H1 (cell line): ENCODE measurements around the gene CAMK2A. TPM values are rescaled to one million over a fixed set of nuclear protein-coding genes. Genes with fewer than 3 reads are reported as not detected.

ENCODE experiments used
- CTCF ChIA-PET: fragments of 300-600 bp; sonication (Branson Sonifier 250); formaldehyde crosslinking; loops from one replicate; lab custom pipeline; 2021; ENCODE audit not compliant: partially characterized antibody; lab: Charles Lee
- POLR2A ChIA-PET: fragments of 300-600 bp; sonication (Branson Sonifier 250); formaldehyde crosslinking; loops from one replicate; lab custom pipeline; 2021; ENCODE audit warnings: inconsistent platforms; ENCODE audit not compliant: partially characterized antibody; lab: Charles Lee
- DNase-seq, 2 experiments: peaks; one replicate each; pipeline versions ENCODE4 v3.0.0 to v3.0.0-alpha.2; 2010 to 2022; ENCODE audit warnings: low spot score in 2 of 2, low read depth in 1 of 2, mixed read lengths in 1 of 2
- FAIRE-seq: peaks from 2 replicates; lab custom pipeline; 2011; peaks lifted over from hg19 to GRCh38; lab: Jason Lieb, UNC
- H2AFZ ChIP-seq: 2 replicates; pipeline ENCODE4 v1.8.1; 2012; ENCODE audit warnings: low read length, inconsistent platforms
- H2AK5ac ChIP-seq: 2 replicates; pipeline ENCODE4 v1.6.1; 2013; ENCODE audit warnings: low read depth, low read length
- H2BK120ac ChIP-seq: replicated peaks from 2 replicates; pipeline ENCODE3; 2013; ENCODE audit warnings: low read depth, low read length, inconsistent platforms
- H2BK12ac ChIP-seq: 2 replicates; pipeline ENCODE4 v1.6.1; 2013; ENCODE audit warnings: low read depth, low read length
- H2BK15ac ChIP-seq: 2 replicates; pipeline ENCODE4 v1.6.1; 2013; ENCODE audit warnings: low read length
- H2BK20ac ChIP-seq: 2 replicates; pipeline ENCODE4 v1.6.1; 2013; ENCODE audit warnings: low read length
- H2BK5ac ChIP-seq: 2 replicates; pipeline ENCODE4 v1.6.1; 2013; ENCODE audit warnings: low read depth, low read length
- H3K14ac ChIP-seq: 2 replicates; pipeline ENCODE4 v1.6.1; 2013; ENCODE audit warnings: inconsistent platforms; ENCODE audit not compliant: insufficient read length
- H3K18ac ChIP-seq: 2 replicates; pipeline ENCODE4 v1.6.1; 2013; ENCODE audit warnings: low read length; ENCODE audit errors: extremely low read depth
- H3K23ac ChIP-seq: 2 replicates; pipeline ENCODE4 v1.6.1; 2013; ENCODE audit warnings: inconsistent platforms; ENCODE audit not compliant: insufficient read length
- H3K23me2 ChIP-seq: 2 replicates; pipeline ENCODE4 v1.6.1; 2013; ENCODE audit warnings: low read depth, low read length
- H3K27ac ChIP-seq: 2 replicates; pipeline ENCODE4 v1.6.1; 2011; ENCODE audit warnings: low read depth, low read length, inconsistent platforms
- H3K27me3 ChIP-seq, 4 experiments: replicated peaks in 1 of 4; 1 replicate in 1 of 4; 2 replicates in 3 of 4; pipeline versions ENCODE4 v1.6.1 to v1.8.1; 2011 to 2013; ENCODE audit warnings: low read length in 3 of 4, mild to moderate bottlenecking in 3 of 4, inconsistent platforms in 2 of 4, mixed read lengths in 2 of 4, moderate library complexity in 1 of 4; ENCODE audit not compliant: control insufficient read depth in 3 of 4, insufficient read depth in 3 of 4; ENCODE audit errors: extremely low read depth in 1 of 4
- H3K36me3 ChIP-seq, 4 experiments: 2 replicates each; pipeline versions ENCODE4 v1.6.1 to v1.8.1; 2011 to 2013; ENCODE audit warnings: mild to moderate bottlenecking in 4 of 4, low read length in 3 of 4, moderate library complexity in 2 of 4, control low read depth in 1 of 4, inconsistent platforms in 1 of 4; ENCODE audit not compliant: insufficient read depth in 4 of 4, control insufficient read depth in 2 of 4
- H3K4ac ChIP-seq: replicated peaks from 2 replicates; pipeline ENCODE3; 2013; ENCODE audit warnings: low read length, low read depth, mixed read lengths, inconsistent platforms; ENCODE audit not compliant: insufficient read length
- H3K4me1 ChIP-seq, 4 experiments: replicated peaks in 1 of 4; 1 replicate in 1 of 4; 2 replicates in 3 of 4; pipeline versions ENCODE4 v1.6.1 to v1.8.1; 2011 to 2013; ENCODE audit warnings: low read length in 3 of 4, inconsistent platforms in 2 of 4, mixed read lengths in 1 of 4; ENCODE audit not compliant: insufficient read depth in 4 of 4, control insufficient read depth in 3 of 4
- H3K4me2 ChIP-seq, 2 experiments: 2 replicates each; pipeline versions ENCODE4 v1.6.1 to v1.8.1; 2011 to 2013; ENCODE audit warnings: low read depth in 2 of 2, low read length in 2 of 2, control low read depth in 1 of 2, inconsistent platforms in 1 of 2, mild to moderate bottlenecking in 1 of 2; ENCODE audit not compliant: insufficient read depth in 1 of 2
- H3K4me3 ChIP-seq, 4 experiments: fragments of 200-600, 300-600 bp in 1 of 4; sonication (generic), shearing (Covaris generic), sonication (Bioruptor Twin) in 1 of 4; 2 replicates each; pipeline versions ENCODE4 v1.5.1 to v1.8.1; 2011 to 2016; ENCODE audit warnings: low read length in 4 of 4, low read depth in 3 of 4, control low read depth in 2 of 4, inconsistent platforms in 2 of 4, mild to moderate bottlenecking in 2 of 4, mixed read lengths in 1 of 4, moderate library complexity in 1 of 4; ENCODE audit not compliant: insufficient read depth in 2 of 4; ENCODE audit errors: extremely low read depth in 1 of 4
- H3K56ac ChIP-seq: replicated peaks from 2 replicates; pipeline ENCODE3; 2013; ENCODE audit warnings: low read depth, mild to moderate bottlenecking, mixed read lengths, low read length, inconsistent platforms; ENCODE audit not compliant: insufficient read length
- H3K79me1 ChIP-seq: 2 replicates; pipeline ENCODE4 v1.6.1; 2013; ENCODE audit warnings: low read depth, low read length, control low read depth
- H3K79me2 ChIP-seq, 2 experiments: 2 replicates each; pipeline versions ENCODE4 v1.6.1 to v1.8.1; 2012 to 2013; ENCODE audit warnings: low read length in 2 of 2, mild to moderate bottlenecking in 2 of 2, inconsistent platforms in 1 of 2; ENCODE audit not compliant: insufficient read depth in 2 of 2, control insufficient read depth in 1 of 2
- H3K9ac ChIP-seq, 4 experiments: replicated peaks in 1 of 4; 1 replicate in 1 of 4; 2 replicates in 3 of 4; pipeline versions ENCODE4 v1.6.1 to v1.8.1; 2011 to 2013; ENCODE audit warnings: low read depth in 3 of 4, low read length in 3 of 4, control low read depth in 2 of 4, mild to moderate bottlenecking in 2 of 4, moderate library complexity in 2 of 4, inconsistent platforms in 1 of 4; ENCODE audit errors: extremely low read depth in 1 of 4
- H3K9me3 ChIP-seq, 2 experiments: 2 replicates each; pipeline versions ENCODE4 v1.6.1 to v1.8.1; 2012 to 2013; ENCODE audit warnings: mild to moderate bottlenecking in 2 of 2, moderate library complexity in 2 of 2, control low read depth in 1 of 2, inconsistent platforms in 1 of 2, low read depth in 1 of 2, low read length in 1 of 2, mixed read lengths in 1 of 2; ENCODE audit not compliant: insufficient read depth in 2 of 2
- H4K20me1 ChIP-seq, 2 experiments: replicated peaks in 1 of 2; 2 replicates each; pipeline versions ENCODE3 to v1.8.1; 2011 to 2013; ENCODE audit warnings: inconsistent platforms in 2 of 2, low read length in 2 of 2, mild to moderate bottlenecking in 1 of 2; ENCODE audit not compliant: insufficient read depth in 2 of 2, control insufficient read depth in 1 of 2
- H4K5ac ChIP-seq: 2 replicates; pipeline ENCODE4 v1.6.1; 2013; ENCODE audit warnings: low read length, low read depth, mixed read lengths, inconsistent platforms; ENCODE audit not compliant: insufficient read length
- H4K8ac ChIP-seq: 2 replicates; pipeline ENCODE4 v1.8.0; 2013; ENCODE audit warnings: mild to moderate bottlenecking, moderate library complexity, low read length, inconsistent platforms; ENCODE audit not compliant: insufficient read depth; ENCODE audit errors: extremely low read depth
- H4K91ac ChIP-seq: replicated peaks from 2 replicates; pipeline ENCODE3; 2013; ENCODE audit warnings: low read length, mixed read lengths, inconsistent platforms; ENCODE audit not compliant: insufficient read length
- SIRT6 ChIP-seq: IDR thresholded peaks from one replicate; pipeline ENCODE4 v1.7.1; 2012; ENCODE audit warnings: low read length, inconsistent platforms
- WGBS, 2 experiments: shearing (Covaris generic) in 1 of 2; methylation state at CpG; one replicate each; pipeline versions ENCODE4 v1.1.6 to v1.1.7; 2013 to 2015; ENCODE audit warnings: low lambda C conversion rate in 2 of 2, mixed read lengths in 2 of 2, inconsistent platforms in 1 of 2, low coverage in 1 of 2, missing lambda C conversion rate in 1 of 2; ENCODE audit not compliant: insufficient replicate concordance in 2 of 2, insufficient coverage in 1 of 2, insufficient read length in 1 of 2; ENCODE audit errors: extremely low coverage in 1 of 2, missing lambda C conversion rate in 1 of 2; 5-methylcytosine and 5-hydroxymethylcytosine counted together
- polyA plus RNA-seq, 7 experiments: library from polyadenylated mRNA; depleted of rRNA in 3 of 7; stranded (reverse) in 5 of 7; unstranded in 2 of 7; fragments of >200 nt in 5 of 7; fragments of 200-250 nt in 2 of 7; gene quantifications; 1 replicate in 5 of 7; 2 replicates in 1 of 7; 4 replicates in 1 of 7; pipeline versions ENCODE4 v1.2.1 to v1.2.3, GENCODE V29; 2011 to 2013; ENCODE audit warnings: missing spikeins in 2 of 7, mixed read lengths in 2 of 7
- total RNA-seq: library from RNA; stranded (reverse); fragmentation: NEBNext Ultra II Directional; extraction: Animal tissue kit (Norgen Biotek cat#: 25700); gene quantifications from 2 replicates; pipeline ENCODE4 v1.2.1, GENCODE V29; 2021

Gene CAMK2A
- total and polyA plus RNA-seq, 2 of the 8 experiments (the other 6 are each of a cell fraction or from before 2014, with no cell fraction given): 0.20 to 0.28 TPM

- no peaks in the 10 kb centered on the region for H3K9me3 ChIP-seq
- H2BK12ac ChIP-seq: no peak overlapping the region
- H2AFZ ChIP-seq: no peak overlapping the region
- H3K79me2 ChIP-seq: no peaks in the 10 kb centered on the region
- no peaks in the 10 kb centered on the region for H3K36me3 ChIP-seq
- no peak for DNase-seq
- FAIRE-seq: no peak
- no peak overlapping the region for H3K4me2 ChIP-seq
- H3K56ac ChIP-seq: no peak overlapping the region
- no peak overlapping the region for H3K23ac ChIP-seq
- no peak overlapping the region for H3K4me3 ChIP-seq
- no peak overlapping the region for H2BK15ac ChIP-seq
- H2BK5ac ChIP-seq: no peak overlapping the region
- ChIA-PET POLR2A (no interaction called here), CTCF (interaction anchor here (1.0 to 1.2 kb wide), 2 partner anchors 11 to 119 kb away, joined by 3 read pairs; no protein-coding TSS in a partner anchor)
- no peaks in the 10 kb centered on the region for H4K20me1 ChIP-seq
- no peak overlapping the region for H2AK5ac ChIP-seq
- no peak overlapping the region for H3K4ac ChIP-seq
- H3K18ac ChIP-seq: no peak overlapping the region
- no peaks in the 10 kb centered on the region for H3K27me3 ChIP-seq
- H3K4me1 ChIP-seq: 0 out of 7 replicates have a peak, but pooled peaks cover 0 to 2% (median 0%) of the 10 kb centered on the region in 4 experiments
- H3K14ac ChIP-seq: no peak overlapping the region
- TF ChIP-seq SIRT6: no peak
- WGBS, 2 experiments: 97% methylated on average over 7 of the region's 7 CpGs; no CpG with 5 or more reads in 1 of the 2 experiments
- no peak overlapping the region for H4K91ac ChIP-seq
- H3K23me2 ChIP-seq: no peaks in the 10 kb centered on the region; the same call in 1 of the 2 replicates
- no peak overlapping the region for H2BK120ac ChIP-seq
- no peak overlapping the region for H3K27ac ChIP-seq
- H3K9ac ChIP-seq: no peak overlapping the region
- H4K8ac ChIP-seq: no peak overlapping the region
- H4K5ac ChIP-seq: no peak overlapping the region
- H2BK20ac ChIP-seq: no peak overlapping the region
- H3K79me1 ChIP-seq: no peaks in the 10 kb centered on the region
Measured at GRCh38 chr5:150239794-150240122, 49.8 kb downstream of the CAMK2A start.
